VCaP (cell line): Measurements from ENCODE around the gene GAK.
A peak's percentile ranks its signal among the peaks of the same experiment; 100 is the strongest.
"Not testable (repeated sequence)": the region's sequence is repeated elsewhere in the genome, so short reads cannot be mapped to it uniquely, and the experiment has no call there.

ENCODE experiments used
- H3K27ac ChIP-seq: fragments of 450-650 bp; 2 replicates; pipeline ENCODE4 v1.5.1; 2017
- TF ChIP-seq, protein P1 (sequence below): fragments of 450-650 bp; conservative IDR thresholded peaks from 2 replicates; pipeline ENCODE4 v1.5.1; 2017; ENCODE audit warnings: mild to moderate bottlenecking, moderate library complexity

Gene GAK

DNA sequence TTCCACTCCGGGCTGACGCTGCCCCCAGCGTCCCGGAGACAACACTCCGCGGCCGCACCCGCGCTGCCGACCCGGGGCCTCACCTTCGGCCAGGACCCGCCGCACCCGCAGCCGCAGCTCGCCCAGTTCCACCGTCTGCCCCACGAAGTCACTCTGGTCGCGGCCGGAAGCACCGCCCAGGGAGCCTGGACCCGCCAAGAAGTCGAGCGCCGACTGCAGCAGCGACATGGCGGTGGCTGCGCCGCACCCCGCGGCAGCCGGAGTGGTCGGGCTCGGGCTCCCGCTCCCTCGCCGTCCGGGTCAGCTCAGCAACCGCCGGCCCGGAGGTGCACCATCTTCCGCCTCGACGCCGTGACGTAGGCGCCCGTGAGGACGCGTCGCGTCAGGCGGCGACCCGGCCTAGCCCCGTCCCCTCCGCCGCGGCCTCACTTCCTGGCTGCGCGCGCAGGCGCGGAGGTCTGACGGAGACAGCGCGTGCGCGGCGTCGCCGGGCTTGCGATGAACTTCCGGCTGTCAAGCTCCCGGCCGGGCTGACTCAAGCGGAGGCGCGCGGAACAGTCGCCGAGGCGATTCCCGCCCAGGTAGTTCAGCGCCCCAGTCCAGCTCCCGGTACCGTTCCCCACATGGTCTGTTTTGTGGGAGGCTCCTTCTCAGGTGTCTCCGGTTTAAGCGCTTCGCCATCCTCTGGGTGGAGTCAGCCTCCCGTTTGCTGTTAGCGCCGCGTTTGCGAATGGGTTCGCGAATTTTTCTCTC, at the start of gene GAK, which contains the start of gene TMEM175:
GAK (minus strand) TSS at position 357 of the 753 bp plus-strand sequence; CDS start at position 228, 129 bp downstream.
TMEM175 (plus strand) TSS at position 501 of the 753 bp plus-strand sequence. CDS start 15,280 bp downstream, outside the sequence.
- TF ChIP-seq, protein P1, sequence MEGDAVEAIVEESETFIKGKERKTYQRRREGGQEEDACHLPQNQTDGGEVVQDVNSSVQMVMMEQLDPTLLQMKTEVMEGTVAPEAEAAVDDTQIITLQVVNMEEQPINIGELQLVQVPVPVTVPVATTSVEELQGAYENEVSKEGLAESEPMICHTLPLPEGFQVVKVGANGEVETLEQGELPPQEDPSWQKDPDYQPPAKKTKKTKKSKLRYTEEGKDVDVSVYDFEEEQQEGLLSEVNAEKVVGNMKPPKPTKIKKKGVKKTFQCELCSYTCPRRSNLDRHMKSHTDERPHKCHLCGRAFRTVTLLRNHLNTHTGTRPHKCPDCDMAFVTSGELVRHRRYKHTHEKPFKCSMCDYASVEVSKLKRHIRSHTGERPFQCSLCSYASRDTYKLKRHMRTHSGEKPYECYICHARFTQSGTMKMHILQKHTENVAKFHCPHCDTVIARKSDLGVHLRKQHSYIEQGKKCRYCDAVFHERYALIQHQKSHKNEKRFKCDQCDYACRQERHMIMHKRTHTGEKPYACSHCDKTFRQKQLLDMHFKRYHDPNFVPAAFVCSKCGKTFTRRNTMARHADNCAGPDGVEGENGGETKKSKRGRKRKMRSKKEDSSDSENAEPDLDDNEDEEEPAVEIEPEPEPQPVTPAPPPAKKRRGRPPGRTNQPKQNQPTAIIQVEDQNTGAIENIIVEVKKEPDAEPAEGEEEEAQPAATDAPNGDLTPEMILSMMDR = no peak
- peak within 1 kb of the TSS; percentile 85 for H3K27ac ChIP-seq

DNA sequence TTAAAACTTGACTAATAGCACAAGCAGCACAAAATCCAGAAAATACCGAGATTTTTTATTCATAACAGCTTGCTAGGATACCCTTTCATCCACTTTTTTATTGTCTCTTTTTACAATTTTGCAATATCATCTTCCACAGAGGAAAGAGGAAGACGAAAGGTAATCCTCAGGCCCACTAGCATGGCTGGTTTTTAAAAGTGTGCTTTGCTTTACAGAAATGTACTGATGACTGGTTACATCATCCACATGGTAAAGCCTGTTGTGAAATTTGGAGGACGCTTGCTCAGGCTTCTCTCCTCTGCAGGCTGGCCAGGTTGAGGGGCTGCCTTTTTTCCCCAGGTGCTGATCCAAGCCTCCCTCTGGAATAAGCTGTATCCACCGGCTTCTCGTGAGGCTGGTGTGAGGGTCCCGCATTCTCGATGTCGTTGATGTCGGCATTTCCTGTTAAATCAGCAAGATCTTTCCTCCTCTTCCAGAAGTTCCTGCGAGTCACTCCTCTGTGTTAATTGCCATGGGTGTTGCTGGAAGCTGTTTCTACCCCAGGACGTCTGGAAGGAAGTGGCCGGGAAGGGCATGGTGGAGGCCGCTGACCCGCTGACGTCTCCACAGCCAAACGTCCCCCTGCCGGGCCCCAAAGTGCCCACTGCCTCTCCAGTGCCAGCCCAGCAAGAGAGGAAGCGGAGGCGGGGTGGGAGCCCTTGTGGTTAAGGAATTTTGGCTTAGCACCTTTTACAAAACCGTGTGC, 47.0 kb upstream of the GAK start:
- TF ChIP-seq, protein P1 = no peak
- no peak overlapping the region for H3K27ac ChIP-seq

DNA sequence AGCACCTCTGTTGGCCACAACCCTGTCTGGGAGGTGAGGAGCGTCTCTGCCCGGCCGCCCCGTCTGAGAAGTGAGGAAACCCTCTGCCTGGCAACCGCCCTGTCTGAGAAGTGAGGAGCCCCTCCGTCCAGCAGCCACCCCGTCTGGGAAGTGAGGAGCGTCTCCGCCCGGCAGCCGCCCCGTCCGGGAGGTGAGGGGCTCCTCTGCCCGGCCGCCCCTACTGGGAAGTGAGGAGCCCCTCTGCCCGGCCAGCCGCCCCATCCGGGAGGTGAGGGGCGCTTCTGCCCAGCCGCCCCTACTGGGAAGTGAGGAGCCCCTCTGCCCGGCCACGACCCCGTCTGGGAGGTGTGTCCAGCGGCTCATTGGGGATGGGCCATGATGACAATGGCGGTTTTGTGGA, 43.9 kb upstream of the GAK start:
- not testable (repeated sequence) for H3K27ac ChIP-seq

DNA sequence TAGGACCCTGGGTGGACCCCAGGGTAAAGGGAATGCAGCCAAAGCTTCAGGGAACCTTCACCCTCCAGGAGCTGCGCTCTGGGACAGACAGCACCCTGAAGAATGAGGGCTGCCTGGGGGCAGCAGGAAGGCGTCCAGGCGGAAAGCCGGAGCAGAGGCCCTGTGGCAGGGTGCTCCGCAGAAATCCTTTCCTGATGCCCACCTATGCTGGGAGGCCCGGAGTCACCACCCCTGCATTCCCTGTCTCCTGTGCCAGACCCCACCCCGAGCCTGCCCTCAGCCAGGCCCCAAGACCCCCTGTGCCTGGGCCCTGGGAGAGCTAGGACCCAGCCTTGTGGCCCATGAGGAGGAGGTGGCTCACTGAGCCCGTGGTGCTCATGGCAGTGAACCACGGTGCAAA, 42.6 kb upstream of the GAK start:
- no peak overlapping the region for H3K27ac ChIP-seq
- TF ChIP-seq, protein P1 = no peak

DNA sequence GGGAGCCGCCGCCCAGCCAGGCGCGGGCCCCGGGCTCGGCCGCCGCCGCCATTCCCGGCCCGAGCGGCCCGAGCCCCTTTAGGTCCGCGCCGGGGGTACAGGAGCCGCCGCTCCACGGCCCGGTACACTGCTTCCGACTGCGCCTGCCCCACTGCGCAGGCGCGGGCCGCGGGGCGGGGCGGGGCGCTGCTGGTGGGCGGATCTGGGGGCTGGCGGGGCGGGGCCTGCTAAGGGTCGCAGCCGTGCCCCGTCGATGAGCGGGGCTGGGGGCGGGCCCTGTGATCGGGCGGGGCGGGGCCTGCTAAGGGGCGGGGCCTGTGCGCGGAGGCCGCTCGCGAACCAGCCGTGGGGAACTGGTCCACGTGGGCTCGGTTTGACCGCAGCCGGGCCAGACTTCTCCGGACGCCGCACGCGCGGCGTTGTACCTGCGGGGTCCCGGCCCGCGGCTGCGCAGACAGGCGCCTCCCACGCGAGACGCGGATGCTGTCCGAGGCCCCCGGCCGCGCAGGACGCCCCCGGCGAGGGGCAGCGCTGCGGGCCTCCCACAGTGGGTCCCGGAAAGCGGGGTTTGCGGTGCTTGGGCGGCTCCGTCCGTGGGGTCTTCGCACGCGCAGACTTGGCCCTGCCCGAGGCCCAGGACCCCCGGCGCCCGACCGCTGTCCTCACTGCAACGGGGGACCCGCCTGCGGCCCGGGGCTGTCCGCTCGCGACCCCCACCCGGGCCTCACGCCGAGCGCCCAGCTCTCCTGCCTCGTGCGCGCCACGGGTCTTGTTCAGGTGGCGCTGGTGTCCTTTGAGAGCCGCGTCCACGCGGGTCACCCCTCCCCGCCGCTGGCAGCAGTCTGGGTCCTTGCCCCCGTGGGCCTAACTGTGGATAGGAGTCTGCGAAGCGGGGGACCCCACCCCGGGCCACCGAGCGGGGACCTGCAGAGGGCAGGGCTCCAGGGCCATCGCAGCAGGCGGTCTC, 41.6 kb upstream of the GAK start, which contains the start of gene DGKQ:
DGKQ (minus strand) TSS at position 139 of the 967 bp plus-strand sequence; CDS start at position 52, 87 bp downstream.
- peak within 1 kb of the TSS; percentile 59; the same call in 1 of the 2 replicates for H3K27ac ChIP-seq
- TF ChIP-seq, protein P1 = no peak

DNA sequence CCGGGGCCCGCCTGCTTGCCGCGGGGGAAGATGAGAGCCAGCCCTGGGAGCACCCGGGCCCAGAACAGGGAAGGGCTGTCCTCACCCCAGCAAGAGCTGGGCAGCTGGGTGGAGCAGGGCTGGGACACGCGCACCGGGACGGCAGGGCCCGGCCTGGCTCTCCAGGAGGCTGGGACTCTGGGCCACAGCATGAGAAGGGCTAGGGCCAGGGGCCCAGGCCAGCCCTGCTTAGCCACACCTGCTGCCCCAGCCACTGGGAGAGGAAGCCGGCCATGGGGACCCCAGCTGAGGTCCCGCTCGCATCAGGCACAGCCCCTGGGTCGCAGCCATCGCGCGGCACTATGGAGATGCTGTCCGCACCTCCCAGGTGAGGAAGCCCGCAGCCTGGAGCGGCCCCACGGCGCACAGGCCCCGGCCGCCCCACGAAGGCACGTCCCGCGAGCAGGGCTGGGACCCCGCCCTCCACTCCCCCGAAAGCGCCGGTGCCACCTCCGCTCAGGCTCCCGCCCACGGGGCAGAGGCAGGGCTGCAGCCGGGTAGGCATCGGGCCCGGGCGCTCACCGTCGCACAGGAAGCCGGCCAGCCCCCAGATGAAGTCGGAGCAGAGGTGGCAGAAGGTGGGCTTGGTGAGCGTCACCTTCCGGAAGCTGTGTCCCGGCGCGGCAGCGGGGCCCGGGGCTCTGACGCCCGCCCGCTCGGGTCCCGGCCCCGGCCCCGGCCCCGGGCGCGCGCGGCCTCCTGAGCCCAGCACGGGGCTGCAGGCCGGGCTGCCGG, 40.7 kb upstream of the GAK start:
- peak overlapping the region; percentile 59; the same call in 1 of the 2 replicates for H3K27ac ChIP-seq
- TF ChIP-seq, protein P1 = no peak
